ENCODE measurements around the gene EXOSC1. TPM values are rescaled to one million over a fixed set of nuclear protein-coding genes. Genes with fewer than 3 reads are reported as not detected.
"Not testable (repeated sequence)": the region's sequence is repeated elsewhere in the genome, so short reads cannot be mapped to it uniquely, and the experiment has no call there.

Gene EXOSC1
- total and polyA plus RNA-seq, 2 experiments from 2014 or later, result 34.7 to 51.7 TPM

DNA sequence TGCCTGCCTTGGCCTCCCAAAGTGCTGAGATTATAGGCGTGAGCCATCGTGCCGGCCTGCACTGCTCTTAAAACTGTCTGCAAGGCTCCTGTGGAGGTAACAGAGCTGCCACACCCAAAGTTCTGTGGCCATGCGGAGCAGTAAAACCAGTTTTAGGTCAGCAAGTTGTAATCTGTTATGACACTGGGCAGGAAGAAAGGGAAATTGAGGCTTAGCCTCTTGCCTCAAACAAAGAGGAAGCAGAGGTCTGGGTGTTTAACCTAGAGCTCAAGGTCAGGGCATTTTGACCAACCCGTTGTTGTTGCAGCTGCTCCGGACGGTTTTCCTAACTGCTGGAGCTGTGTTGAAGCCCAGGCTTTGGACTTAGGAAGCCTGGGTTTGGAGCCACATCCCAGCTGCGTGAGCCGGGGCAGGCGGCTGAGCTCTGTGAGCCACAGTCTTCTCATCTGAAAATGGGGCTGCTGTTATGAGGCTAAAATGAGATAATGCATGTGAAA lies 37.3 kb downstream of the EXOSC1 start:
- Histone ChIP-seq H3K79me2 (no peaks in the 10 kb centered on the region), H2AFZ (no peak overlapping the region), H3K9me3 (ENCODE audit: low read depth) (no peaks in the 10 kb centered on the region), H4K20me1 (ENCODE audit: insufficient read depth, poor library complexity, severe bottlenecking) (no peaks in the 10 kb centered on the region), H3K36me3 (replicated peaks; ENCODE audit: insufficient read depth, low read depth) (no peaks in the 10 kb centered on the region), H3K27me3 (no peaks in the 10 kb centered on the region), H3K4me3 (no peak overlapping the region), H3K4me2 (no peak overlapping the region), H3K4me1 (ENCODE audit: insufficient read depth) (no peaks in the 10 kb centered on the region), H3K27ac (no peak overlapping the region), H3K9me2 (replicated peaks; ENCODE audit: insufficient read depth) (no peaks in the 10 kb centered on the region)
- TF ChIP-seq CTCF (IDR thresholded peaks at IDR 0.05; ENCODE audit: poor library complexity), result no peak
- no peak for TF ChIP-seq EZH2phosphoT487 (IDR thresholded peaks at IDR 0.05; ENCODE audit: low read depth, severe bottlenecking, unreplicated experiment)
- TF ChIP-seq EZH2 (IDR thresholded peaks at IDR 0.05; ENCODE audit: borderline replicate concordance), result no peak
- WGBS (ENCODE audit: low lambda C conversion rate, missing lambda C conversion rate), result 82% methylated on average over 10 of the region's 10 CpGs
- DNase-seq (ENCODE audit: low spot score), result no peak

GRCh38 chr10:97407952-97408248 lies 37.9 kb downstream of the EXOSC1 start:
- Histone ChIP-seq H2AFZ (no peak overlapping the region), H3K9me3 (ENCODE audit: low read depth) (no peaks in the 10 kb centered on the region), H3K27ac (no peak overlapping the region), H3K79me2 (no peaks in the 10 kb centered on the region), H3K4me3 (no peak overlapping the region), H3K4me1 (ENCODE audit: insufficient read depth) (no peaks in the 10 kb centered on the region), H4K20me1 (ENCODE audit: insufficient read depth, poor library complexity, severe bottlenecking) (no peaks in the 10 kb centered on the region), H3K36me3 (replicated peaks; ENCODE audit: insufficient read depth, low read depth) (no peaks in the 10 kb centered on the region), H3K4me2 (no peak overlapping the region), H3K9me2 (replicated peaks; ENCODE audit: insufficient read depth) (no peaks in the 10 kb centered on the region), H3K27me3 (no peaks in the 10 kb centered on the region)
- WGBS (ENCODE audit: low lambda C conversion rate, missing lambda C conversion rate), result 93% methylated on average over 2 of the region's 2 CpGs
- TF ChIP-seq EZH2phosphoT487 (IDR thresholded peaks at IDR 0.05; ENCODE audit: low read depth, severe bottlenecking, unreplicated experiment) (no peak), CTCF (IDR thresholded peaks at IDR 0.05; ENCODE audit: poor library complexity) (no peak), EZH2 (IDR thresholded peaks at IDR 0.05; ENCODE audit: borderline replicate concordance) (no peak)
- no peak for DNase-seq (ENCODE audit: low spot score)

- 7% methylated on average over 10 of the region's 10 CpGs for WGBS (ENCODE audit: low lambda C conversion rate, missing lambda C conversion rate)
- no peak for TF ChIP-seq EZH2phosphoT487 (IDR thresholded peaks at IDR 0.05; ENCODE audit: low read depth, severe bottlenecking, unreplicated experiment)
- TF ChIP-seq CTCF (IDR thresholded peaks at IDR 0.05; ENCODE audit: poor library complexity), result peak; percentile 87
- no peak for TF ChIP-seq EZH2 (IDR thresholded peaks at IDR 0.05; ENCODE audit: borderline replicate concordance)
- H3K9me2 ChIP-seq (replicated peaks; ENCODE audit: insufficient read depth), result no peaks in the 10 kb centered on the region
- H3K4me2 ChIP-seq, result peak overlapping the region; percentile 65
- no peaks in the 10 kb centered on the region for H3K36me3 ChIP-seq (replicated peaks; ENCODE audit: insufficient read depth, low read depth)
- H3K4me3 ChIP-seq, result no peak overlapping the region
- no peaks in the 10 kb centered on the region for H3K27me3 ChIP-seq
- no peak overlapping the region for H3K27ac ChIP-seq
- no peaks in the 10 kb centered on the region for H3K79me2 ChIP-seq
- DNase-seq (ENCODE audit: low spot score), result peak; percentile 86
- no peaks in the 10 kb centered on the region for H3K4me1 ChIP-seq (ENCODE audit: insufficient read depth)
- peak overlapping the region; percentile 15 for H2AFZ ChIP-seq
- no peaks in the 10 kb centered on the region for H4K20me1 ChIP-seq (ENCODE audit: insufficient read depth, poor library complexity, severe bottlenecking)
- no peaks in the 10 kb centered on the region for H3K9me3 ChIP-seq (ENCODE audit: low read depth)
Measured at GRCh38 chr10:97407211-97407951, 38.4 kb downstream of the EXOSC1 start.

- H3K4me2 ChIP-seq; H3K27ac ChIP-seq; H3K36me3 ChIP-seq (replicated peaks; ENCODE audit: insufficient read depth, low read depth); H3K4me1 ChIP-seq (ENCODE audit: insufficient read depth); H3K9me2 ChIP-seq (replicated peaks; ENCODE audit: insufficient read depth); DNase-seq (ENCODE audit: low spot score); H4K20me1 ChIP-seq (ENCODE audit: insufficient read depth, poor library complexity, severe bottlenecking); H3K27me3 ChIP-seq; H3K79me2 ChIP-seq; H2AFZ ChIP-seq; H3K9me3 ChIP-seq (ENCODE audit: low read depth); H3K4me3 ChIP-seq: not testable (repeated sequence)
- WGBS (ENCODE audit: low lambda C conversion rate, missing lambda C conversion rate), result 93% methylated on average over 7 of the region's 7 CpGs
Measured at GRCh38 chr10:97406483-97406882, 39.3 kb downstream of the EXOSC1 start.
